ENCODE results near the gene OR5K4.

Gene OR5K4

DNA sequence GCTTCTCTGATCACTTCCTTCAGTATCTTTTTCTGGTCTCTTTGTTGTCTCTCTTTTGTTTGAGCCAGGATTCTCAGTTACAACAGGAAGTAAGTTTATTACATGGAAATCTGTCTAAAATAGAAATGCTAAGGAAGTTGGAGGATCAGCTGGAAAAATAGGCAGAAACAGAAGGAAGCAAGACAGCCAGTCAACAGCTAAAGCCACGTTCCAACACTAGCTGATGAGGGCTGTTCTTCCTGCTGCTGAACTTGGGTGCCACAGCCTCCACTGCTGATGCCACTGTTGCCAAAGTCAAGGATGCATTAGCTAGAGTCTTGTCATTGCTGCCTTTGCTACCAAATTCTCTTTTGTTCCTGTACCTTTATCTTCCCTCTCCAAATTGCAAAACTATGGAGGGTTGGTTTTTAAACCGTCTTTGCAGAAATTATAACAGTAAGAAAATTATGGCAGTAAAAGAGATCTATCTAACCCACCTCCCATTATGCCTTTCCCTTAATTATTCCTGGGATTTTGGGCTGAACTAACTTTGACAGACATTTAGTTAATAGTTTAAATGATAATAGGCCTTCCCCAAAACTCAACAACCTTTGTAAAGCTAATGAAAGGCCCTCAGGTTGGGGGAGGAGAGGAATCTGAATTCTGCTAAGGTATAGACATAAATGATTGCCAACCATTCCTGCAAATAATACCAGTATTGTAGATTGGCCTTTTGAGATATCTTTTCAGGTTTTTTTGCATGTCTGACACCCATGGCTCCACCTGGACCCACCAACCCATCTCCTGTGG lies 27.4 kb upstream of the OR5K4 start:
- Histone ChIP-seq H3K4me3 (ENCODE audit: severe bottlenecking) (no peak overlapping the region), H3K27me3 (ENCODE audit: insufficient read depth, poor library complexity, severe bottlenecking) (peaks cover 4% of the 10 kb centered on the region), H3K9me3 (ENCODE audit: severe bottlenecking) (no peaks in the 10 kb centered on the region), H3K4me1 (ENCODE audit: insufficient read depth, poor library complexity, severe bottlenecking) (no peaks in the 10 kb centered on the region), H3K36me3 (ENCODE audit: low read depth) (no peaks in the 10 kb centered on the region), H3K27ac (ENCODE audit: poor library complexity, severe bottlenecking) (no peak overlapping the region)
- TF ChIP-seq, protein P1, sequence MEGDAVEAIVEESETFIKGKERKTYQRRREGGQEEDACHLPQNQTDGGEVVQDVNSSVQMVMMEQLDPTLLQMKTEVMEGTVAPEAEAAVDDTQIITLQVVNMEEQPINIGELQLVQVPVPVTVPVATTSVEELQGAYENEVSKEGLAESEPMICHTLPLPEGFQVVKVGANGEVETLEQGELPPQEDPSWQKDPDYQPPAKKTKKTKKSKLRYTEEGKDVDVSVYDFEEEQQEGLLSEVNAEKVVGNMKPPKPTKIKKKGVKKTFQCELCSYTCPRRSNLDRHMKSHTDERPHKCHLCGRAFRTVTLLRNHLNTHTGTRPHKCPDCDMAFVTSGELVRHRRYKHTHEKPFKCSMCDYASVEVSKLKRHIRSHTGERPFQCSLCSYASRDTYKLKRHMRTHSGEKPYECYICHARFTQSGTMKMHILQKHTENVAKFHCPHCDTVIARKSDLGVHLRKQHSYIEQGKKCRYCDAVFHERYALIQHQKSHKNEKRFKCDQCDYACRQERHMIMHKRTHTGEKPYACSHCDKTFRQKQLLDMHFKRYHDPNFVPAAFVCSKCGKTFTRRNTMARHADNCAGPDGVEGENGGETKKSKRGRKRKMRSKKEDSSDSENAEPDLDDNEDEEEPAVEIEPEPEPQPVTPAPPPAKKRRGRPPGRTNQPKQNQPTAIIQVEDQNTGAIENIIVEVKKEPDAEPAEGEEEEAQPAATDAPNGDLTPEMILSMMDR (IDR thresholded peaks at IDR 0.05; ENCODE audit: poor library complexity, severe bottlenecking), result no peak
- DNase-seq (ENCODE audit: low spot score), result no peak
- ATAC-seq (ENCODE audit: low read depth), result no peak

DNA sequence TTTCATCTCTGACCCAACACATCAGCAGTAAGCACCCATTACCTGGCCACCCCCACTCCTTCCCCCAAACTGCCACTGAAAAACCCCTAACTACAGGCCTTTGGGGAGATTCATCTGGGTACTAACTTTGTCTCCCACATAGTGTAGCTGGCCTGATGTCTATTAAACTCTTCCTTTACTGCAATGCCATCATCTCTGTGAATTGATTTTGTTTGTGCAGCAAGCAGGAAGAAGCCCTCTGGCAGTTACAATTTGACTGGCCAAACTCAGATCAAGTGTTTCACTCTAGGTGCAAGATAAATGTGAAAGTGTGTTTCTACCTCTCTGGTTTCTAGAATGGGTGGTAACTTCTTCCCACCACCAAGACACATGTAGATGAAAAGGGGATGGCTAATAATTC lies 26.7 kb upstream of the OR5K4 start:
- ATAC-seq (ENCODE audit: low read depth) (no peak), DNase-seq (ENCODE audit: low spot score) (no peak)
- H3K27ac ChIP-seq (ENCODE audit: poor library complexity, severe bottlenecking), result no peak overlapping the region
- no peak overlapping the region for H3K4me3 ChIP-seq (ENCODE audit: severe bottlenecking)
- H3K27me3 ChIP-seq (ENCODE audit: insufficient read depth, poor library complexity, severe bottlenecking), result peaks cover 7% of the 10 kb centered on the region
- TF ChIP-seq, protein P1 (IDR thresholded peaks at IDR 0.05; ENCODE audit: poor library complexity, severe bottlenecking), result no peak
- H3K36me3 ChIP-seq (ENCODE audit: low read depth), result no peaks in the 10 kb centered on the region
- H3K9me3 ChIP-seq (ENCODE audit: severe bottlenecking), result no peaks in the 10 kb centered on the region
- no peaks in the 10 kb centered on the region for H3K4me1 ChIP-seq (ENCODE audit: insufficient read depth, poor library complexity, severe bottlenecking)

DNA sequence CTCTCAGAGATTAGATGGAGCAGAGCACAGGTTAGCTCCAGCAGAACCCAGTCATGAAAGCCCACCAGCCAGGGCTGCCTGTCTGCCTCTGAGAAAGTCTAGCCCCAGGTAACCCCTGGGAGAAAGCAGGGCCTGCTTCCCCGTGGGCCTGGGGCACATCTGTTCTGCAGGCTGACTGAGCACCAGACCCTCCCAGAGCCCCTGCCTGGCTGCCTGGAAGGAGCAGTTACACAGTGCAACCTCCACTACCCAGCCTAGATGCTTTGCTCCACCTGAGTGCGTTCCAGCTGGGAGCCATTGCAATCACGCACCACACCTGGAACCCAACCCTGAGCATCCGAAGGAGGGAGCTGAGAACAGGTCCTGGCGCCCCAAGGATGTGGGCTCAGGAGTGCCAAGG lies 24.7 kb upstream of the OR5K4 start:
- Histone ChIP-seq H3K27ac (ENCODE audit: poor library complexity, severe bottlenecking) (no peak overlapping the region), H3K4me3 (ENCODE audit: severe bottlenecking) (no peak overlapping the region), H3K27me3 (ENCODE audit: insufficient read depth, poor library complexity, severe bottlenecking) (peaks cover 7% of the 10 kb centered on the region), H3K4me1 (ENCODE audit: insufficient read depth, poor library complexity, severe bottlenecking) (no peaks in the 10 kb centered on the region), H3K36me3 (ENCODE audit: low read depth) (no peaks in the 10 kb centered on the region), H3K9me3 (ENCODE audit: severe bottlenecking) (no peaks in the 10 kb centered on the region)
- TF ChIP-seq, protein P1 (IDR thresholded peaks at IDR 0.05; ENCODE audit: poor library complexity, severe bottlenecking), result no peak
- DNase-seq (ENCODE audit: low spot score) (no peak), ATAC-seq (ENCODE audit: low read depth) (0 out of 3 replicates have a peak, but pooled peaks have one; percentile 12)

DNA sequence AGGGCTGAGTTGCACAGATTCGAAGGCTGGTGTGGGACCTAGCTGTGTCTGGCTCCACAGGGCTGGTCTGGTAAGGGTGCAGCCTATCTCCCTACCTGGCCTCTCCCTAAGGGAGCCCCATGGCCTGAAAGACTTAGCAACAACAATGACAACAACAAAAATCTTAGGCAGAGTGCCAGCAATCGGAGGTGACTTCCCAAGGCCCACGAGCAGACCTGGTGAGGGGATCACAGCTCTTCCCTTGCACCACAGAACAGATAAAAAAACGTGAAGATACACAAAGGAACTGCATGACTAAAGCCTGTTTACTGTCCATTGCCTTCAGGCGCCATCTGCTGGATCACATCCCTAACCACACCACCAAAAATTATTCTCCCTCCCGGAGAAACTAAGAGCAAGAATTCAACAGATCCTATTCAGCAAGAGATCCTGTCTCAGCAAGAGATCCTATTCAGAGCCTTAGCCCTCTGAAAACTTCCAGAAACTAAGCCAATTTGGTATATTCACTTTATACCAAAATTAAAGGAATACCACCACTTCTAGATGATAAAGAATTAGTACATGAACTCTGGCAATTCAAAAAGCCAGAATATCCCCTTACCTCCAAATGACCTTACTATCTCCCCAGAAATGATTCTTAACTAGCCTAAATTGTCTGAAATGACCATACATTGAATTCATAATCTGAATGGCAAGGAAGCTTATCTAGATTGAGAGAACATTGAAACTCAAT lies 24.1 kb upstream of the OR5K4 start:
- peak; percentile 78 for ATAC-seq (ENCODE audit: low read depth)
- Histone ChIP-seq H3K27me3 (ENCODE audit: insufficient read depth, poor library complexity, severe bottlenecking) (peaks cover 7% of the 10 kb centered on the region), H3K4me3 (ENCODE audit: severe bottlenecking) (no peak overlapping the region), H3K4me1 (ENCODE audit: insufficient read depth, poor library complexity, severe bottlenecking) (no peaks in the 10 kb centered on the region), H3K36me3 (ENCODE audit: low read depth) (no peaks in the 10 kb centered on the region), H3K9me3 (ENCODE audit: severe bottlenecking) (no peaks in the 10 kb centered on the region), H3K27ac (ENCODE audit: poor library complexity, severe bottlenecking) (no peak overlapping the region)
- TF ChIP-seq, protein P1 (IDR thresholded peaks at IDR 0.05; ENCODE audit: poor library complexity, severe bottlenecking), result peak; percentile 84
- DNase-seq (ENCODE audit: low spot score), result no peak

All from RWPE2 (cell line).